ENCODE data around the gene ATP5MC3.

ATP5MC3 gene

GRCh38 chr2:175206866-175207265 lies 25.4 kb upstream of the ATP5MC3 start:
- no peak for DNase-seq (ENCODE audit: extremely low spot score)
- no peak for TF ChIP-seq CTCF (IDR thresholded peaks at IDR 0.05; ENCODE audit: control extremely low read depth, extremely low read depth, low read depth, missing control alignments)
- ChIA-PET CTCF (interaction anchor here (0.7 kb wide), 1 partner anchor 14 kb away, joined by 3 read pairs; no protein-coding TSS in a partner anchor), POLR2A (interaction anchor here (1.5 kb wide), 1 partner anchor 16 kb away, joined by 3 read pairs; no protein-coding TSS in a partner anchor)

- TF ChIP-seq CTCF (IDR thresholded peaks at IDR 0.05; ENCODE audit: control extremely low read depth, extremely low read depth, low read depth, missing control alignments): no peak
- DNase-seq (ENCODE audit: extremely low spot score): no peak
- ChIA-PET CTCF (interaction anchor here (2.8 kb wide), 1 partner anchor 46 kb away, joined by 12 read pairs; no protein-coding TSS in a partner anchor), POLR2A (no interaction called here)
Measured at GRCh38 chr2:175205523-175205922, 24.0 kb upstream of the ATP5MC3 start.

DNA sequence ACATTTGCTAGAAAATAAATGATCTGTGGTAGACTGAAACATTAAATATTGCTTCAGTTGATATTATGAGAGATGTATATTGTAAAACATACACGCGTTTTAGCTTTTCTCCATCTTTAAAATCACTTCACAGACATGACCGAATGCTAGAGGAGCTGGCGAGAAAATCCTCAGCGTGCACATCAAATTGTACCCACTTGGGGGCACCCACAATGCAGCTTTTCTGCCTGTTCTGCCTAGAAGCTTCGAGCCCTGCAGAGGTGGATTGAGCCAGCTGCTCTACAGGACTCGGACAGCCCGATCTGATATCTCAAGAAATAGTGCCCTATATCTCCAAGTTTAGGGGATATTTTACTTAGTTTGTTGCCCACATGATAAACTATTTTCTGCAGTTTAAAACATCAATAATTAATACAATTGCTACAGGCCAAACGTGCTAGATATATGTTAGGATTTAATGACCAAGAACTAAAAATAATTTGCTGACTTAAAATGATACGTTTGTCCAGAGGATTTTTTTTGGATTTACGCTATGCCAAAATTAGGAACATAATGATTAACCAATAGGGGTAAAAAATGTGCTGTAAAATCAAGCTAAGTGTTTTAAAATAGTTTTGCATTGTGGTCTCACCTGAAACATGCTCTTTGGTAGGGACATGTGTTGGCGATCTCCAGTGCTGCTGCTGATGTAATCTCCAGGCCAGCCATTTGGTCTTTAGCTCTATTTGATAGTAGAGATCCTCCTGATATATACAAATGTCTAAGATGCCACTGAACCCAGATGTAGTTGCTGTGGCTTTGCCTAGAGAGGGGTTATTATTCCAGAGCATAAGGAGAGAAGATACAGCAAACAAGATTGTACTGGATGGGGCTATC lies 22.3 kb upstream of the ATP5MC3 start:
- POLR2A ChIA-PET: no interaction called here
- TF ChIP-seq CTCF (IDR thresholded peaks at IDR 0.05; ENCODE audit: control extremely low read depth, extremely low read depth, low read depth, missing control alignments): peak; percentile 33
- peak; percentile 17 for DNase-seq (ENCODE audit: extremely low spot score)
- CTCF ChIA-PET: interaction anchor here (0.7 to 2.8 kb wide), 9 partner anchors 9 to 893 kb away, joined by 3 to 12 read pairs (median 3); no protein-coding TSS in a partner anchor

DNA sequence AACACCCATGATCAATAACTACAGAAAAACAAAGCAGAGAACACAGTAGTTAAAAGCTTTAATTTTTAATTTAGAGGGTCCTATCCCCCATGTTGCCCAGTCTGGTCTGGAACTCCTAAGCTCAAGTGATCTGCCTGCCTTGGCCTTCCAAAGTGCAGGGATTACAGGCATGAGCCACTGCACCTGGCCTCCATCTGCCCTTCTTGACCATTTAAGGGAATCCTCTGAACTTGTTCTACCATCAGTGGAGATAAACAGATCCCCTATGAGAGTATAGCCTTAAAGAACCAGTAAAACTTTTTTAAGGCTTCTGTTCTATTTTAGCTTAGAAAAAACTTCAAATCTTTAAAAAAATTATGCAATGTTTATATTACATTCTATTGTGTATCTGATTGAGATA lies 13.5 kb upstream of the ATP5MC3 start:
- ChIA-PET POLR2A (no interaction called here), CTCF (interaction anchor here (1.0 to 1.5 kb wide), 3 partner anchors 9 to 89 kb away, joined by 3 to 4 read pairs (median 3); no protein-coding TSS in a partner anchor)
- no peak for TF ChIP-seq CTCF (IDR thresholded peaks at IDR 0.05; ENCODE audit: control extremely low read depth, extremely low read depth, low read depth, missing control alignments)
- DNase-seq (ENCODE audit: extremely low spot score): no peak

GRCh38 chr2:175188761-175189160 lies 7.3 kb upstream of the ATP5MC3 start:
- no peak for DNase-seq (ENCODE audit: extremely low spot score)
- POLR2A ChIA-PET: no interaction called here
- CTCF ChIA-PET: no interaction called here
- no peak for TF ChIP-seq CTCF (IDR thresholded peaks at IDR 0.05; ENCODE audit: control extremely low read depth, extremely low read depth, low read depth, missing control alignments)

DNA sequence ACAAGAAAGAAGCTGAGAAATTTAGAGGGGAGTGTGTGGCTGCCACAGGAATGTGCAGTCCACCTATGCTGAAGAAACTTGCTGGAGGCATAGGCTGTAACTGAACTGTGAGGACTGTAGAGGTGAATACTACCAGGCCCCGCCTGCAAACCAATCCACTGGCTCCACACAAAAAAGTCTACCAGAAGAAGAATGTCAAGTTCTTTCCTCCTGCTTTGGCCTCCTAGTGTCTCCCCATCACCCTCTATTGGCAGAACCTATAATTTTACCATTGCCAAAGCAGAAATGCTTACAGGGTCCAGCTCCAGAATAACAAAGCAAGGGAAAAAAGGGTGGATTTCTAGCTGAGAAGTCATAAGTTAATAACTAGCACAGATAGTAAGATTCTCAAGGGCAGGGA lies 5.9 kb upstream of the ATP5MC3 start:
- DNase-seq (ENCODE audit: extremely low spot score): no peak
- ChIA-PET CTCF (interaction anchor here (1.6 to 1.8 kb wide), 2 partner anchors 38 to 157 kb away, joined by 4 read pairs; no protein-coding TSS in a partner anchor), POLR2A (no interaction called here)
- TF ChIP-seq CTCF (IDR thresholded peaks at IDR 0.05; ENCODE audit: control extremely low read depth, extremely low read depth, low read depth, missing control alignments): peak; percentile 44

Data from GM10248 (cell line).